CD4-positive, CD25-positive, alpha-beta regulatory T cell (primary cell): Measurements from ENCODE around the gene NRL. TPM values are rescaled to one million over a fixed set of nuclear protein-coding genes. Genes with fewer than 3 reads are reported as not detected.

ENCODE experiments used
- ATAC-seq, 2 donors: fragments of 150-1000 bp; cut with Tn5 transposase; one replicate each; pipeline ENCODE4 v1.10.0; 2021; ENCODE audit warnings: low read depth in 2 of 2, moderate number of reproducible peaks in 2 of 2, moderate library complexity in 1 of 2
- DNase-seq, 3 donors: peaks; one replicate each; pipeline versions ENCODE4 v3.0.0 to v3.0.0-alpha.2; 2012 to 2022; ENCODE audit warnings: mixed read lengths in 1 of 3
- H3K27ac ChIP-seq: one replicate; pipeline ENCODE4 v1.7.0; 2013; ENCODE audit warnings: mild to moderate bottlenecking, low read length; ENCODE audit not compliant: insufficient read depth, poor library complexity, severe bottlenecking
- H3K27me3 ChIP-seq: one replicate; pipeline ENCODE4 v1.7.0; 2013; ENCODE audit warnings: low read length; ENCODE audit not compliant: control insufficient read depth, insufficient read depth
- H3K36me3 ChIP-seq: one replicate; pipeline ENCODE4 v1.7.0; 2013; ENCODE audit warnings: mild to moderate bottlenecking, low read length, moderate library complexity; ENCODE audit not compliant: control insufficient read depth, insufficient read depth
- H3K4me1 ChIP-seq: 2 replicates; pipeline ENCODE4 v1.7.0; 2013; ENCODE audit warnings: mild to moderate bottlenecking, low read length; ENCODE audit not compliant: insufficient read depth, control insufficient read depth, poor library complexity, severe bottlenecking
- H3K4me3 ChIP-seq: one replicate; pipeline ENCODE4 v1.7.0; 2013; ENCODE audit warnings: low read depth, mild to moderate bottlenecking, low read length, moderate library complexity
- H3K9me3 ChIP-seq, 2 experiments: 1 replicate in 1 of 2; 2 replicates in 1 of 2; pipeline ENCODE4 v1.7.0; 2013; ENCODE audit warnings: low read length in 2 of 2, mild to moderate bottlenecking in 1 of 2, moderate library complexity in 1 of 2; ENCODE audit not compliant: control insufficient read depth in 2 of 2
- H3K27ac Mint-ChIP-seq, 3 donors: one replicate each; pipeline ENCODE4 v1.8.0; 2020 to 2022; ENCODE audit warnings: mild to moderate bottlenecking in 3 of 3, mixed read lengths in 3 of 3, moderate library complexity in 2 of 3
- H3K27me3 Mint-ChIP-seq: one replicate; pipeline ENCODE4 v1.8.0; 2022; ENCODE audit warnings: mild to moderate bottlenecking, mixed read lengths
- H3K36me3 Mint-ChIP-seq: one replicate; pipeline ENCODE4 v1.8.0; 2020; ENCODE audit warnings: mixed read lengths
- H3K4me1 Mint-ChIP-seq, 4 donors: one replicate each; pipeline ENCODE4 v1.8.0; 2020 to 2022; ENCODE audit warnings: mixed read lengths in 4 of 4, mild to moderate bottlenecking in 1 of 4
- H3K4me3 Mint-ChIP-seq, 4 donors: one replicate each; pipeline ENCODE4 v1.8.0; 2020 to 2022; ENCODE audit warnings: mild to moderate bottlenecking in 4 of 4, mixed read lengths in 4 of 4, moderate library complexity in 3 of 4
- H3K9me3 Mint-ChIP-seq, 7 donors: one replicate each; pipeline ENCODE4 v1.8.0; 2020 to 2022; ENCODE audit warnings: mixed read lengths in 7 of 7, mild to moderate bottlenecking in 3 of 7, moderate library complexity in 2 of 7
- polyA plus RNA-seq, 4 donors: library from polyadenylated mRNA; unstranded; fragments of 300-500 nt; fragmentation: Illumina TruSeq; gene quantifications; one replicate each; pipeline ENCODE4 v1.2.3, GENCODE V29; 2021
- total RNA-seq: library from RNA; stranded (reverse); gene quantifications from one replicate; pipeline ENCODE4 v1.2.3, GENCODE V29; 2022

NRL gene
- total and polyA plus RNA-seq, 5 donors from 2014 or later: 1.9 to 2.9 (median 2.2) TPM

DNA sequence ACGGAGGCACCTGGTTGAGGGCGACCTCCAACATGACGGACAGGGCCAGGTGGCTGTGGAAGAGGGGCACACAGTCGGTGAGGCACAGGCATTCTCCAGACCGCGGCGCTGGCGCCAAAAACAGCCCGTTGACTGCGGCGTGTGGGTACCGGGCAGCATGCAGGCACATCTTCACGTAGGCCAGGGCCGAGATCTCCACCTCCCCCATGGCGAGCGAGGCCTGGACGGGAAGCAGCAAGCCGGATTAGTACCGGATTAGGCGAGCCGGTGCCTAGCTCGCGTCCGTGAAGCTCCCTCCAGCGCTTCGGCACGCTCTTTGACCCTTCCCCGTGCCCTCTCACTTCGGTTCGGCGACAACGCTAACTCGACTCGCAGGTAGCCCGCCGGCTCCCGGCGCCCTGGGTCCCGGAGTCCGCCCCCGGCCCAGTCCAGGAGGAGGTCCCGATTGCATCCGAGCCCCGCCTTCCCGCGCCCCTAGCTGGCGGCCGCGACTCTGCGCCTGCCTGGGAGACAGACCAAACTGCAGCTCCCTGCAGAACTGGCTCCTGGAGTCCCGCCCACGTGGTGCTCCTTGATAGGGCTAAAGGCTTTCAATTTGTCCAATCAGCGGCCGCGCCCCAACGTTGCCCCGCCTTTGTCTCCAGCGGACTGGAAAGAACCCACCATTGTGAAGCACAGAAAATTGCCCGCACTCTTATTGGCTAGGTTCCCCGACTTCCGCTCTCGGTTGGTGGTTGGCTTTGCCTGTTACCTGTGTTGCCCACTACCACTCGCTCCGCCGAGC, 26.5 kb upstream of the NRL start, which contains the start of gene EMC9:
TSS of gene EMC9 (minus strand) at position 495 of the 784 bp plus-strand sequence. CDS start at position 208, 287 bp downstream.
- no peaks in the 10 kb centered on the region for H3K9me3 ChIP-seq
- peaks cover 65% of the 10 kb centered on the region for H3K4me1 ChIP-seq
- H3K4me3 Mint-ChIP-seq: peak within 1 kb of the TSS; percentile 87 to 97 (median 94)
- no peaks in the 10 kb centered on the region for H3K27me3 Mint-ChIP-seq
- H3K36me3 Mint-ChIP-seq: peaks cover 25% of the 10 kb centered on the region
- H3K36me3 ChIP-seq: peaks cover 28% of the 10 kb centered on the region
- DNase-seq (peak; percentile 99 to 100 (median 99)), ATAC-seq (peak; percentile 92 to 94)
- H3K27ac Mint-ChIP-seq: peak within 1 kb of the TSS; percentile 91 to 98 (median 93)
- peaks cover 6 to 86% (median 46%) of the 10 kb centered on the region in 4 donors for H3K4me1 Mint-ChIP-seq
- H3K4me3 ChIP-seq: peak within 1 kb of the TSS; percentile 88
- no peaks in the 10 kb centered on the region for H3K9me3 Mint-ChIP-seq
- H3K27ac ChIP-seq: peak within 1 kb of the TSS; percentile 80
- H3K27me3 ChIP-seq: no peaks in the 10 kb centered on the region

DNA sequence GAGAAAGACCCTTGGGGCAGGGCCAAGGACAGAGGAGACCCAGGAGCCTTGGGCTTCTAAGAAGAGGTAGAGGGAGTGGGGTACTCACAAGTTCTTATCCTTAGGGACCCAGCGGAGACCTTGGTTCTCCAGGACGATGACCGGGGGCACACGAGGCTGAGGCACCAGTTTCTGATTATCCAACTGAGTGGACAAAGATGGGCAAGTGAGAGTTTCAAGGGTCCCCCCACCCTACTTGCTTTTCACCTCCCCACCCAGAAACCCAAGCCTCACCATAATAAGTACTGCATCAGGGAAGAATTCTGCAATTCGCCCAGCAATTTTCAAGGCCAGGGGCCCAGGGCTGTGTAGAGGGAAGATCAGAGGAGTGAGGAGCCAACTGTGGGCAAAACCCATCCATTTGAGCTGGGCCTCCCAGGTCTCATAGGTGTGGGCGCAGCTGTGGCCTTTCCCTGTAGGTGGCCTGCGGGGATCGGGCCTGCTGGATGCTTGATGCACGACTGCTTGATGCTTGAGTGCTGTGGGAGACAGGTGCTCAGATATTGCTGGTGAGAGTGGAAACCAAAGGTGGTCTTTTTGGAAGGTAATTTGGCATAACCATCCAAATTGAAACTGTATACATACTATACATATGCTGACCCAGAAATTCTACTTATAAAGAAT, 24.7 kb upstream of the NRL start:
- H3K27ac ChIP-seq: no peak overlapping the region
- H3K4me1 ChIP-seq: peaks cover 56% of the 10 kb centered on the region
- H3K4me3 ChIP-seq: peak overlapping the region; percentile 55
- DNase-seq (peak in 1 of 3 donors; percentile 40), ATAC-seq (no peak)
- H3K27me3 Mint-ChIP-seq: no peaks in the 10 kb centered on the region
- peaks cover 28% of the 10 kb centered on the region for H3K36me3 ChIP-seq
- peaks cover 25% of the 10 kb centered on the region for H3K36me3 Mint-ChIP-seq
- H3K9me3 ChIP-seq: no peaks in the 10 kb centered on the region
- H3K9me3 Mint-ChIP-seq: peaks cover 0 to 1% (median 0%) of the 10 kb centered on the region in 7 donors
- peak overlapping the region; percentile 68 to 94 (median 86) for H3K4me3 Mint-ChIP-seq
- H3K27me3 ChIP-seq: no peaks in the 10 kb centered on the region
- H3K27ac Mint-ChIP-seq: peak overlapping the region in 2 of 3 donors; percentile 61 to 75
- peaks cover 10 to 74% (median 41%) of the 10 kb centered on the region in 4 donors for H3K4me1 Mint-ChIP-seq

DNA sequence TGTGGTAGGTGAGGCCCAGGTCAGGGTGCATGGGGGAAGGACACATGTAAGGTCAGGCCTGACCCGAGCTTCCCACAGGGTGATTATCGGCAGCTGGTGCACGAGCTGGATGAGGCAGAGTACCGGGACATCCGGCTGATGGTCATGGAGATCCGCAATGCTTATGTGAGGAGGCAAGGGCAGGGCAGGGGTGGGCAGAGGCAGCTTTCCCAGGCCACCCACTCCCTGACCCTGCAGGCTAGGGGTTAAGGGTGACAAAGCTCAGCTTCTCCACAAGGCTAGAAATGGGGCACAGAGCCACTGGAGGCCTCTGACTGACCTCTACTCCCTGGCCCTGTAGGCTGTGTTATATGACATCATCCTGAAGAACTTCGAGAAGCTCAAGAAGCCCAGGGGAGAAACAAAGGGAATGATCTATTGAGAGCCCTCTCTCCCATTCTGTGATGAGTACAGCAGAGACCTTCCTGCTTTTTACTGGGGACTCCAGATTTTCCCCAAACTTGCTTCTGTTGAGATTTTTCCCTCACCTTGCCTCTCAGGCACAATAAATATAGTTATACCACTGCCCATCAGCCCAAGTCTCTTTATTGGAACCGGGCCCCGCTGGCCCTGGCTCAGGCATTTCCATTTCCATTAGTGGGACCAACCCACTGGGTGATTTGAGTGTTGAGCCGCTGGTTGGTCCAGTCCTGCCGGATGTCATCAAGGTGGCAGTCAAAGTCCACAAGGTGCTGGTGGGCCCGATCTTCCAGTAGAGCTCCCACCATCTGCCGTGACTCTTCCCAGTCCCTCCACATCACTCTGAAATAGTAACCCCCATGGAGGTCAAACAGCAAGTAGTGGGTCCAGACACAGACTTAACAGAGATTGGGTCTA, 23.9 kb upstream of the NRL start:
- Mint-ChIP-seq H3K36me3 (peaks cover 22% of the 10 kb centered on the region), H3K4me3 (peak overlapping the region; percentile 81 to 94 (median 92)), H3K4me1 (peaks cover 10 to 73% (median 37%) of the 10 kb centered on the region in 4 donors), H3K27me3 (no peaks in the 10 kb centered on the region), H3K9me3 (peaks cover 0 to 1% (median 0%) of the 10 kb centered on the region in 7 donors), H3K27ac (peak overlapping the region in 2 of 3 donors; percentile 61 to 85)
- no peaks in the 10 kb centered on the region for H3K9me3 ChIP-seq
- no peak overlapping the region for H3K4me3 ChIP-seq
- no peaks in the 10 kb centered on the region for H3K27me3 ChIP-seq
- H3K4me1 ChIP-seq: peaks cover 56% of the 10 kb centered on the region
- H3K36me3 ChIP-seq: peaks cover 22% of the 10 kb centered on the region
- no peak overlapping the region for H3K27ac ChIP-seq
- no peak for ATAC-seq
- no peak for DNase-seq

DNA sequence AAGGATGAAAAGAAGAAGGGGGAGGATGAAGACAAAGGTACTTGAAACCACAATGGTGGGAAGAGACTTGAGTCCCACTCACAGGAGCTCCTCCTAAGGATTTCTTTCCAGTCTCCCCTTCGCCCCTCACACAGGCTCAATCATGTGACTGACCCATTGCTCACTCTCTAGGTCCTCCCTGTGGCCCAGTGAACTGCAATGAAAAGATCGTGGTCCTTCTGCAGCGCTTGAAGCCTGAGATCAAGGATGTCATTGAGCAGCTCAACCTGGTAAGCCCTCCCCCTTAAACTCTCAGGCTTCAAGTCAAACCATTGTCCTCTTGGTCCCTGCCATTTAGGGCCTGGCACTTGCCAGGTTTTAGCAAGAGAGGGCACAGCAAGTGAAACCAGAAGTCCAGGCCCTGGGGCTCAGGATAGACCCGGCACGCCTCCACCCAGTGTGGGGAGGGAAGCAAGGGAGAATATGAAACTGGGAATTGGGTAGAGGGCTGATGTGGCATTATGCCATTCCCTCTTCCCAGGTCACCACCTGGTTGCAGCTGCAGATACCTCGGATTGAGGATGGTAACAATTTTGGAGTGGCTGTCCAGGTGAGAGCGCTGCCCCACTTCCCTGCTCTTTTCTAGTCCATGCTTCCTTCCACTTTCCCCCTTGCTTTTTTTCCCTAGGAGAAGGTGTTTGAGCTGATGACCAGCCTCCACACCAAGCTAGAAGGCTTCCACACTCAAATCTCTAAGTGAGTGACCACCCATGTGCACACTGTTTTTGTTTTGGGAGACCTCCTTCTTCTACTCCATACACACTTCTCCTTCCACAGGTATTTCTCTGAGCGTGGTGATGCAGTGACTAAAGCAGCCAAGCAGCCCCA, 23.0 kb upstream of the NRL start:
- DNase-seq (no peak), ATAC-seq (no peak)
- peak overlapping the region; percentile 92 to 94 (median 92) for H3K4me3 Mint-ChIP-seq
- H3K9me3 Mint-ChIP-seq: peaks cover 0 to 1% (median 0%) of the 10 kb centered on the region in 7 donors
- H3K36me3 Mint-ChIP-seq: peaks cover 17% of the 10 kb centered on the region
- peaks cover 16 to 71% (median 39%) of the 10 kb centered on the region in 4 donors for H3K4me1 Mint-ChIP-seq
- H3K36me3 ChIP-seq: peaks cover 16% of the 10 kb centered on the region
- H3K9me3 ChIP-seq: no peaks in the 10 kb centered on the region
- no peak overlapping the region for H3K4me3 ChIP-seq
- H3K27me3 ChIP-seq: no peaks in the 10 kb centered on the region
- H3K27me3 Mint-ChIP-seq: peaks cover 4% of the 10 kb centered on the region
- H3K4me1 ChIP-seq: peaks cover 59% of the 10 kb centered on the region
- peak overlapping the region; percentile 94 to 95 (median 95) for H3K27ac Mint-ChIP-seq
- peak overlapping the region; percentile 85 for H3K27ac ChIP-seq

DNA sequence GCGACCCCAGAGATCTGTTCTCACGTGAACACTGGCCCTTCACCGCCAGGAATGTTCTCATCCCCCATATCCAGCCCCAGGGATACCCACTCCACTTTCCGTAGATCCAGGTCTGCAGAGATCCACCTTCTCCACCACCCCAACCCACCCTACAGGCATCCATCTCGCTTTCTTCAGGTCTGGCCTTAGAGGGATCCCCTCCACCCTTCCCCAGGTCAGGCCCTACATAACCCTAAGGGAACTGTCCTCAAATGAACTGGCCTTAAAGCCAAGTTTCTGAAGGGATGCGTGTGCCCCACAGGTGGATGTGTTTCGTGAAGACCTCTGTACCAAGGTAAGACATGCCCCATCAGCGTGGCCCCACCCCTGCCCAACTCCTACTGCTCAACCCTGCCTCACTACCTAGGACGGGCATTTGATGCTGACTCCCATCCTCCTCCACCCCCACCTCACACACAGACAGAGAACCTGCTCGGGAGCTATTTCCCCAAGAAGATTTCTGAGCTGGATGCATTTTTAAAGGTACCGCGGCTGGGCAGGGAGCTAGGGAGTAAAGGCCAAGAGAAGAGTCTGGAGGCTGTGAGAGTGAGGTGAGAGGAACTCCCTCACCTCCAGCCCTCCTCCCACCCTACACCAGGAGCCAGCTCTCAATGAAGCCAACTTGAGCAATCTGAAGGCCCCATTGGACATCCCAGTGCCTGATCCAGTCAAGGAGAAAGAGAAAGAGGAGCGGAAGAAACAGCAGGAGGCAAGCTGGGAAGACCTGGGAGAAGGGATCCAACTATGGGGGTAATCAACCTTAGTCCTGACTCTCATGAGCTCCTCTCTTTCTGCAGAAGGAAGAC, 22.2 kb upstream of the NRL start:
- Histone ChIP-seq H3K4me1 (peaks cover 62% of the 10 kb centered on the region), H3K4me3 (peak overlapping the region; percentile 75), H3K27ac (peak overlapping the region; percentile 85), H3K36me3 (peaks cover 16% of the 10 kb centered on the region), H3K27me3 (no peaks in the 10 kb centered on the region), H3K9me3 (no peaks in the 10 kb centered on the region)
- DNase-seq: peak in 1 of 3 donors; percentile 28
- Mint-ChIP-seq H3K36me3 (peaks cover 17% of the 10 kb centered on the region), H3K9me3 (peaks cover 0 to 1% (median 0%) of the 10 kb centered on the region in 7 donors), H3K4me3 (peak overlapping the region; percentile 92 to 94 (median 92)), H3K4me1 (peaks cover 16 to 71% (median 43%) of the 10 kb centered on the region in 4 donors), H3K27me3 (peaks cover 4% of the 10 kb centered on the region), H3K27ac (peak overlapping the region; percentile 69 to 95 (median 94))
- ATAC-seq: no peak
